ENCODE measurements around the gene KIF26A. TPM values are rescaled to one million over a fixed set of nuclear protein-coding genes. Genes with fewer than 3 reads are reported as not detected.

The KIF26A gene
- total RNA-seq, 4 donors from 2014 or later: 0.53 to 5.8 (median 1.6) TPM

DNA sequence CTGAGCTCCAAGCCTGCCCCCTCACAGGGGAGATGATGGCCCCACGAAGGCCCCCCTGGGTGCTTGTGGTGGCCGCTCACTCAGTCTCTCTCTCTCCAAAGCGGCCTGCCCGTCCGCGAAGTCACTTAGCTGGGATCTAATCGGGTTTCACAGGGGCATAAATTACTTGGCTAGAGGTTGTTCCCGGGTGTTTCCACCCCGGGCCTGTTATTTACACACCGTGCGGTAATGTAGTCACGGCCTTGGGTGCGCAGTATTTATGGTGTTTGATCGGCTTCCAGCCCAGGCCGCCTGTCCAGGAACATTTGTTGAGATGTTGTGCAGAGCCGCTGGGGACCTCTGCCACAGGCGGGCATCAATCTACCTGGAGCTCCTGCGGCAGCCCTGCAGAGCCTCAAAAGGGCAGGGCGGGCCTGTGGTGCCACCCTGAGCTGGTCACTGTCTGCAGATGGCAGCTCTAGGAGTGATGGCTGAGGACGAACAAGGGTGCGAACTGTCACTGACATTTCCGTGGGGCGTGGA is 91.2 kb downstream of the KIF26A start:
- DNase-seq: no peak

DNA sequence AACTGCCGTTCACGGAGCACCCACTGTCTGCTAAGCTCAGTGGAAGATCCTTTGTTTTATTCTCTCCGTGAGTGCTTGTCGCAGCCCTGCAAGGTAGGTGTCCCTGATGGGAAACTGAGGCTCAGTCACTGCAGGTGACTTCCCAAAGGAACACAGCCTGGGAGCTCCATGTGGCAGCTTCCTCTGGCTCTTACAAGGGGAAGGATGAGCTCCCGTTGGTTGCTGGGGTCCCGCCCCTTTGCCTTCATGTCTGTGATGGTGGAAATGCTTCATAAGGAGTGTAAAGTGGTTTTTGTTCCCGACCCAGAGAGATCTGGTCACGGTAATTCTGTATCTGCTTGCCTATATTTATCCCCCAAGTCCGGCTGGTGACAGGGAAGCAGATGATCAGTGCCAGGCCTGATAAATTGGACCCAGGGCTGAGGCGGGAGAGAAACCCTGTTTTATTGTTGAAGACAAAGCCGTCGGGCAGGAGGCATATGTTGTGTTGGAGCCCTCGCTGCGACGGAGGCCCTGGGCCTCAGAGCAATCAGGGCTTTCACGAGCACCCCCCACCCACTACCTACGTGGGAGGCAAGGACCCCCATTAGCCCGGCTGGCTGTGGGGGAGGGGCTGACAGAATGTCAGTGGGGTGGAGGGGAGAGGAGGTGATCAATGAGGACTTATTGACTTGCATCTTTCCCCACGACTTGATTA is 91.9 kb downstream of the KIF26A start:
- Histone ChIP-seq H3K4me1 (peaks cover 0 to 25% (median 3%) of the 10 kb centered on the region in 4 donors), H3K27ac (no peak overlapping the region), H3K9me3 (peaks cover 0 to 19% (median 7%) of the 10 kb centered on the region in 4 donors), H3K27me3 (no peaks in the 10 kb centered on the region), H3K36me3 (no peaks in the 10 kb centered on the region), H3K4me3 (no peak overlapping the region)
- DNase-seq: peak in 1 of 3 donors; percentile 23
- TF ChIP-seq, protein P1, sequence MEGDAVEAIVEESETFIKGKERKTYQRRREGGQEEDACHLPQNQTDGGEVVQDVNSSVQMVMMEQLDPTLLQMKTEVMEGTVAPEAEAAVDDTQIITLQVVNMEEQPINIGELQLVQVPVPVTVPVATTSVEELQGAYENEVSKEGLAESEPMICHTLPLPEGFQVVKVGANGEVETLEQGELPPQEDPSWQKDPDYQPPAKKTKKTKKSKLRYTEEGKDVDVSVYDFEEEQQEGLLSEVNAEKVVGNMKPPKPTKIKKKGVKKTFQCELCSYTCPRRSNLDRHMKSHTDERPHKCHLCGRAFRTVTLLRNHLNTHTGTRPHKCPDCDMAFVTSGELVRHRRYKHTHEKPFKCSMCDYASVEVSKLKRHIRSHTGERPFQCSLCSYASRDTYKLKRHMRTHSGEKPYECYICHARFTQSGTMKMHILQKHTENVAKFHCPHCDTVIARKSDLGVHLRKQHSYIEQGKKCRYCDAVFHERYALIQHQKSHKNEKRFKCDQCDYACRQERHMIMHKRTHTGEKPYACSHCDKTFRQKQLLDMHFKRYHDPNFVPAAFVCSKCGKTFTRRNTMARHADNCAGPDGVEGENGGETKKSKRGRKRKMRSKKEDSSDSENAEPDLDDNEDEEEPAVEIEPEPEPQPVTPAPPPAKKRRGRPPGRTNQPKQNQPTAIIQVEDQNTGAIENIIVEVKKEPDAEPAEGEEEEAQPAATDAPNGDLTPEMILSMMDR (IDR thresholded peaks at IDR 0.05): no peak
- TF ChIP-seq POLR2A (IDR thresholded peaks at IDR 0.05): no peak

More for the DNA sequence above, 91.2 kb downstream of the KIF26A start:
- TF ChIP-seq, protein P1 (IDR thresholded peaks at IDR 0.05): no peak
- no peak for TF ChIP-seq POLR2A (IDR thresholded peaks at IDR 0.05)
- Histone ChIP-seq H3K27me3 (no peaks in the 10 kb centered on the region), H3K4me3 (no peak overlapping the region), H3K4me1 (peaks cover 0 to 28% (median 3%) of the 10 kb centered on the region in 4 donors), H3K9me3 (peaks cover 0 to 18% (median 5%) of the 10 kb centered on the region in 4 donors), H3K36me3 (no peaks in the 10 kb centered on the region), H3K27ac (peak overlapping the region in 1 of 4 donors; percentile 31)

Small RNA genes within 50 kb of the gene (small RNA-seq; reads per million reads assigned to genes)
- 23.9 to 92.1 reads per million in 2 donors for gene MIR203A

Other genes starting within 250 kb of the KIF26A start
- gene TDRD9, start 210.1 kb upstream of the KIF26A start, total RNA-seq: under 1 TPM in 1 of 4 donors, not detected in 3; 0.40 TPM
- not detected for gene RD3L, start 196.1 kb upstream of the KIF26A start, total RNA-seq
- gene ASPG, start 52.9 kb upstream of the KIF26A start, total RNA-seq: 1 to 10 TPM in 3 of 4 donors, not detected in 1; 1.2 to 7.4 (median 2.3) TPM